ENCODE data around the gene SMCO1.
"Not testable (repeated sequence)": the region's sequence is repeated elsewhere in the genome, so short reads cannot be mapped to it uniquely, and the experiment has no call there.

Gene SMCO1

GRCh38 chr3:196541684-196542445 is 26.7 kb upstream of the SMCO1 start:
- H3K36me3 Mint-ChIP-seq (ENCODE audit: insufficient read depth) = no peaks in the 10 kb centered on the region
- peaks cover 0 to 4% of the 10 kb centered on the region in 2 donors for H3K4me1 Mint-ChIP-seq (ENCODE audit: low read depth in 2 of 2)
- H3K4me3 Mint-ChIP-seq = no peak overlapping the region
- peaks cover 9 to 20% of the 10 kb centered on the region in 2 donors for H3K27me3 Mint-ChIP-seq
- ATAC-seq (replicated peaks) (no peak), DNase-seq (no peak)
- H3K27ac Mint-ChIP-seq = no peak overlapping the region
- H3K9me3 Mint-ChIP-seq = no peaks in the 10 kb centered on the region

DNA sequence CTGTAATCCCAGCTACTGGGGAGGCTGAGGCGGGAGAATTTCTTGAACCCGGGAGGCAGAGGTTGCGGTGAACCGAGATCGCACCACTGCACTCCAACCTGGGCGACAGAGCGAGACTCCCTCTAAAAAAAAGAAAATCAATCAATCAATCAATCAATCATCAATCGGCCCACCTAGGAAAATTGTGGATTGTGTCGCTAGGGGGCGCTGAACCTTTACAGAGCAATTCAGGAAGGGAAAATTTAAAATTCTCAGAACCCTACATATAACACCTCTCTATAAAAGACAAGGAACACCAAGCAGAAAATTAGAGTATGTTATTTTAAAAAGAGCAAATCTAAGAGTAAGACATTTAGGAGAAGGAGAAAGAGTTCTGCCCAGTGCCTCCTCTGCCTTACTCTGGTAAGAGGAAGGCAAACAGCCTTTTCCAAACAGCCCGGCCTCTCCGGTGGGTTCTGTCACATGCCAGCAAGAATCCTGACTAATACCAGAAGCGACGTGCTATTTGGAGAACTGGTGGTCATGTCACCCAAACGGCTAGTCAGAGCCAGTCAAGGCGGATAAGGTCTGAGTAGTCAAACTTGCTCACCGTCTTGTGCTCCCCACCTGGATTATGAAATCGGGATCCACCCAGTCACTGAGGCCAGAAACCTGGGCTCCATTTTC is 22.3 kb upstream of the SMCO1 start:
- H3K9me3 Mint-ChIP-seq = no peaks in the 10 kb centered on the region

GRCh38 chr3:196533260-196533681 is 18.1 kb upstream of the SMCO1 start:
- Mint-ChIP-seq H3K4me3 (no peak overlapping the region), H3K27me3 (peaks cover 15 to 19% of the 10 kb centered on the region in 2 donors), H3K27ac (no peak overlapping the region), H3K36me3 (ENCODE audit: insufficient read depth) (no peaks in the 10 kb centered on the region), H3K4me1 (ENCODE audit: low read depth in 2 of 2) (peaks cover 2 to 4% of the 10 kb centered on the region in 2 donors), H3K9me3 (no peaks in the 10 kb centered on the region)
- ATAC-seq (replicated peaks) (no peak), DNase-seq (no peak)

More for the DNA sequence above, 22.3 kb upstream of the SMCO1 start:
- DNase-seq = peak; percentile 58 to 60 (median 59)
- Mint-ChIP-seq H3K4me3 (no peak overlapping the region), H3K36me3 (ENCODE audit: insufficient read depth) (no peaks in the 10 kb centered on the region), H3K4me1 (ENCODE audit: low read depth in 2 of 2) (peaks cover 0 to 4% of the 10 kb centered on the region in 2 donors), H3K27ac (no peak overlapping the region), H3K27me3 (peaks cover 9 to 14% of the 10 kb centered on the region in 2 donors)
- no peak for ATAC-seq (replicated peaks)

- DNase-seq (no peak), ATAC-seq (replicated peaks) (no peak)
- peaks cover 0 to 2% of the 10 kb centered on the region in 2 donors for H3K4me1 Mint-ChIP-seq (ENCODE audit: low read depth in 2 of 2)
- H3K36me3 Mint-ChIP-seq (ENCODE audit: insufficient read depth) = no peaks in the 10 kb centered on the region
- peaks cover 9 to 12% of the 10 kb centered on the region in 2 donors for H3K27me3 Mint-ChIP-seq
- H3K9me3 Mint-ChIP-seq = no peaks in the 10 kb centered on the region
- H3K4me3 Mint-ChIP-seq = no peak overlapping the region
- H3K27ac Mint-ChIP-seq = no peak overlapping the region
Measured at GRCh38 chr3:196531418-196531817, 16.3 kb upstream of the SMCO1 start.

- no peaks in the 10 kb centered on the region for H3K36me3 Mint-ChIP-seq (ENCODE audit: insufficient read depth)
- no peak overlapping the region for H3K27ac Mint-ChIP-seq
- peak; percentile 77 to 86 (median 78) for DNase-seq
Measured at GRCh38 chr3:196528639-196529233, 13.6 kb upstream of the SMCO1 start.

DNA sequence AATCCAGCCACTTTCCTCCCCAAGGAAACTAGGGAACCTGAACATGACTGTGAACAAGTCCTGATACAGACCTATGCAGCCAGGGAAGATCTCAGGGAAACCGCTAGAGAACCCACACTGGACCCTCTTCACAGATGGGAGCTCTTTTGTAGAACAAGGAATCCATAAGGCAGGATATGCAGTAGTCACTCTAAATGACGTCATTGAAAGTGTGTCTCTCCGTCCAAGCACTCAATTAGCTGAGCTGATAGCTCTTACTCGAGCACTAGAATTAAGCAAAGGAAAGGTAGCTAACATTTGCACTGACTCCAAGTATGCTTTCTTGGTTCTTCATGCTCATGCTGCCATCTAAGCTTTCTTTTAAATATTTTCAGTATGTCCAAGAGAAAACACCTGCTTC is 10.0 kb upstream of the SMCO1 start:
- ATAC-seq (replicated peaks) (no peak), DNase-seq (no peak)
- Mint-ChIP-seq H3K27ac (no peak overlapping the region), H3K36me3 (ENCODE audit: insufficient read depth) (no peaks in the 10 kb centered on the region), H3K4me3 (no peak overlapping the region), H3K9me3 (peaks cover 0 to 9% of the 10 kb centered on the region in 2 donors), H3K4me1 (ENCODE audit: low read depth in 2 of 2) (peaks cover 0 to 2% of the 10 kb centered on the region in 2 donors), H3K27me3 (no peaks in the 10 kb centered on the region)

More at GRCh38 chr3:196528639-196529233, 13.6 kb upstream of the SMCO1 start:
- Mint-ChIP-seq H3K4me3 (peak overlapping the region; percentile 65 to 72), H3K4me1 (ENCODE audit: low read depth in 2 of 2) (peaks cover 0 to 2% of the 10 kb centered on the region in 2 donors), H3K27me3 (peaks cover 9 to 12% of the 10 kb centered on the region in 2 donors), H3K9me3 (no peaks in the 10 kb centered on the region)
- ATAC-seq (replicated peaks) = peak; percentile 96

DNA sequence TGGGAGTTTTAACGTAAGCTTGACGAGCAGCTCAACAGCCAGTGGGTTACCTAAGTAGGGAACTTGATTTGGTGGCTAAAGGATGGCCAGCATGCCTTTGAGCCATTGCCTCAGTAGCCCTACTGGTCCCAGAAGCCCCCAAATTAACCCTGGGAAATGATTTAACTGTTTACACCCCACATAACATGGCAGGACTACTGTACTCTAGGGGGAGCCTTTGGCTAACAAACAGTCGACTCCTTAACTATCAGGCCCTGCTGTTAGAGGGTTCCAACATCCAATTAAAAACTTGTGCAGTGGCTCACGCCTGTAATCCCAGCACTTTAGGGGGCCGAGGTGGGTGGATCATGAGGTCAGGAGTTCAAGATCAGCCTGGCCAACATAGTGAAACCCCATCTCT is 9.4 kb upstream of the SMCO1 start:
- H3K4me3 Mint-ChIP-seq = no peak overlapping the region
- DNase-seq = no peak
- no peaks in the 10 kb centered on the region for H3K36me3 Mint-ChIP-seq (ENCODE audit: insufficient read depth)
- no peak overlapping the region for H3K27ac Mint-ChIP-seq
- H3K4me1 Mint-ChIP-seq (ENCODE audit: low read depth in 2 of 2) = peaks cover 0 to 2% of the 10 kb centered on the region in 2 donors
- ATAC-seq (replicated peaks) = no peak
- H3K27me3 Mint-ChIP-seq = no peaks in the 10 kb centered on the region
- H3K9me3 Mint-ChIP-seq = peaks cover 0 to 10% of the 10 kb centered on the region in 2 donors

DNA sequence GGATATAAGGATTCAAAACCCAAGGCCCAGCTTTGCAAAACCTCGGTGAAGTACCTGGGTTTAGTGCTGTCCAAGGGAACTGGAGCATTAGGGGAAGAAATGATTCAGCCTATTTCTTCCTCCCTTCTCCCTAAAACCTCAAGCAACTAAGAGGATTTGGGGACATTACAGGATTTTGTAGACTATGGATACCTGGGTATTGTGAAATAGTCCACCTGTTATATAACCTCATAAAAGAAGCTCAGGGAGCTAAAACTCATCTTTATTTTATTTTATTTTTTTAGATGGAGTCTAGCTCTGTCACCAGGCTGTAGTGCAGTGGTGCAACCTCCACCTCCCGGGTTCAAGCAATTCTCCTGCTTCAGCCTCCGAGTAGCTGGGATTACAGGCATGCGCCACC is 8.7 kb upstream of the SMCO1 start:
- H3K27ac Mint-ChIP-seq = no peak overlapping the region
- ATAC-seq (replicated peaks) (no peak), DNase-seq (no peak)
- H3K27me3 Mint-ChIP-seq = no peaks in the 10 kb centered on the region
- H3K4me1 Mint-ChIP-seq (ENCODE audit: low read depth in 2 of 2) = peaks cover 0 to under 1% of the 10 kb centered on the region in 2 donors
- peaks cover 0 to 10% of the 10 kb centered on the region in 2 donors for H3K9me3 Mint-ChIP-seq
- no peak overlapping the region for H3K4me3 Mint-ChIP-seq
- H3K36me3 Mint-ChIP-seq (ENCODE audit: insufficient read depth) = no peaks in the 10 kb centered on the region

GRCh38 chr3:196521291-196521690 is 6.1 kb upstream of the SMCO1 start:
- ATAC-seq (replicated peaks); H3K4me1 Mint-ChIP-seq (ENCODE audit: low read depth in 2 of 2); DNase-seq; H3K27ac Mint-ChIP-seq; H3K9me3 Mint-ChIP-seq; H3K27me3 Mint-ChIP-seq; H3K36me3 Mint-ChIP-seq (ENCODE audit: insufficient read depth); H3K4me3 Mint-ChIP-seq: not testable (repeated sequence)

DNA sequence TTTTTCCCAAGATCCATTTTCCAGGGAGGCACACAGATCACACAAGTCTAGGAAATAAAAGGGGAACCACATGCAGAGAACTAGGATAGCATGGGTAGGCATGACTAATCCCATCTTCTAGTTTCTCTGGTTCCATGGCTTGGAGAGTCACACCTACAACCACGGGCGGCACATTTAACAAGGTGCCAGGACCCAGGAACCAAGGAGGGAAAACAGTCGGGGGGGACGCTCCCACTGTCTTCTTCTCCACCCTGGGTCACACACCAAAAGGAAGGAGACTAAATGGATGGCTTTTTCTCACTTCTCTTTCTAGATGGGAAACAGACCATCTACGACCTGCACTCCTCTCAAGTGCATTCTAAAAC is 4.6 kb upstream of the SMCO1 start:
- H3K4me1 Mint-ChIP-seq (ENCODE audit: low read depth in 2 of 2) = no peaks in the 10 kb centered on the region
- H3K4me3 Mint-ChIP-seq = no peak overlapping the region
- peaks cover 10 to 18% of the 10 kb centered on the region in 2 donors for H3K27me3 Mint-ChIP-seq
- no peak for DNase-seq
- peaks cover 0 to 10% of the 10 kb centered on the region in 2 donors for H3K9me3 Mint-ChIP-seq
- ATAC-seq (replicated peaks) = no peak
- H3K27ac Mint-ChIP-seq = no peak overlapping the region
- H3K36me3 Mint-ChIP-seq (ENCODE audit: insufficient read depth) = no peaks in the 10 kb centered on the region

GRCh38 chr3:196518966-196519717 is 4.0 kb upstream of the SMCO1 start:
- ATAC-seq (replicated peaks) (peak; percentile 72), DNase-seq (peak; percentile 52 to 70 (median 59))
- peaks cover 0 to 10% of the 10 kb centered on the region in 2 donors for H3K9me3 Mint-ChIP-seq
- H3K27ac Mint-ChIP-seq = no peak overlapping the region
- H3K27me3 Mint-ChIP-seq = peaks cover 10 to 18% of the 10 kb centered on the region in 2 donors
- no peaks in the 10 kb centered on the region for H3K4me1 Mint-ChIP-seq (ENCODE audit: low read depth in 2 of 2)
- no peak overlapping the region for H3K4me3 Mint-ChIP-seq
- no peaks in the 10 kb centered on the region for H3K36me3 Mint-ChIP-seq (ENCODE audit: insufficient read depth)

DNA sequence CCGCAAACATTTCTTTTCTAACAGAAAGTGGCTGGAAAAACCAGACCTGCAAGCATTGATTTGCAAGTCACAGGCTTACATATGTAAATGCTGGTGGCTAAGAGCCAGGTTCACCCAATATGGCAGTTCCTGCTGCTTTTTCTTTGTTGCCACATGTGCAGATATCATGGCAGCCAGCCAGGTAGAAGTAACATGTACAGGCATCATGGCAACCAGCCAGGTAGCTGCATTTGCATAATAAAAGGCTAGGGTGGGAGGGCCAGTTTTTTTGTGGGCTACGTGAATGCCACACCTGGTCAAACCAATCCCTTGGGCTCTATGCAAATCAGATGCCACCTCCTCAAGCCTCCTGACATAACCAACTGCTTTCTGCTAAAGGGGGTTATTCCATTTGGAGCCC is 2.8 kb upstream of the SMCO1 start:
- Mint-ChIP-seq H3K4me1 (ENCODE audit: low read depth in 2 of 2) (no peaks in the 10 kb centered on the region), H3K36me3 (ENCODE audit: insufficient read depth) (no peaks in the 10 kb centered on the region), H3K27ac (no peak overlapping the region), H3K27me3 (peaks cover 10 to 18% of the 10 kb centered on the region in 2 donors), H3K4me3 (no peak overlapping the region), H3K9me3 (peaks cover 0 to 10% of the 10 kb centered on the region in 2 donors)
- ATAC-seq (replicated peaks) (no peak), DNase-seq (no peak)

GRCh38 chr3:196517162-196517800 is 2.1 kb upstream of the SMCO1 start:
- ATAC-seq (replicated peaks) = no peak
- Mint-ChIP-seq H3K4me3 (no peak overlapping the region), H3K4me1 (ENCODE audit: low read depth in 2 of 2) (no peaks in the 10 kb centered on the region), H3K27me3 (peaks cover 11 to 18% of the 10 kb centered on the region in 2 donors), H3K27ac (no peak overlapping the region), H3K36me3 (ENCODE audit: insufficient read depth) (peaks cover 2% of the 10 kb centered on the region), H3K9me3 (peaks cover 0 to 10% of the 10 kb centered on the region in 2 donors)
- DNase-seq = no peak

Data from effector memory CD8-positive, alpha-beta T cell (primary cell).